GM12878 (cell line): ENCODE measurements around the gene USP15. TPM values are rescaled to one million over a fixed set of nuclear protein-coding genes. Genes with fewer than 3 reads are reported as not detected.

ENCODE experiments used
- ATAC-seq: fragments of 200-7000 bp; cut with Tn5 transposase; 3 replicates; pipeline ENCODE4 v1.9.1; 2020; ENCODE audit warnings: mild to moderate bottlenecking, moderate library complexity
- BruUV-seq: library from RNA; stranded (reverse); fragments of 400-500 nt; replicated peaks from 2 replicates; lab custom pipeline; 2021; lab: Mats Ljungman, UMichigan
- CTCF ChIA-PET: fragments of 300-600 bp; sonication (Branson Sonifier 250); formaldehyde crosslinking; extraction: SDS; loops from one replicate; lab custom pipeline; 2021; ENCODE audit warnings: inconsistent platforms; lab: Yijun Ruan, JAX
- POLR2A ChIA-PET: fragments of 350-600 bp; formaldehyde crosslinking; extraction: SDS; loops from one replicate; lab custom pipeline; 2021; ENCODE audit warnings: inconsistent platforms; lab: Charles Lee
- RAD21 ChIA-PET: fragments of 300-600 bp; sonication (Branson Sonifier 250); formaldehyde crosslinking; loops from one replicate; lab custom pipeline; 2023; ENCODE audit warnings: antibody characterized with exemption; ENCODE audit not compliant: unreplicated experiment; lab: Charles Lee
- SMC1A ChIA-PET: fragments of 300-600 bp; sonication (Branson Sonifier 250); formaldehyde crosslinking; loops from one replicate; lab custom pipeline; 2023; ENCODE audit not compliant: unreplicated experiment, uncharacterized antibody; lab: Charles Lee
- DNase-seq: peaks from one replicate; pipeline ENCODE4 v3.0.0-alpha.2; 2011; ENCODE audit warnings: low read depth, low spot score
- FAIRE-seq: peaks from 3 replicates; lab custom pipeline; 2011; peaks lifted over from hg19 to GRCh38; lab: Jason Lieb, UNC
- H2AFZ ChIP-seq: 2 replicates; pipeline ENCODE4 v1.6.0; 2011; ENCODE audit warnings: low read depth, low read length, control low read depth; ENCODE audit not compliant: control insufficient read depth
- H3K27ac ChIP-seq: 2 replicates; pipeline ENCODE4 v1.5.1; 2011; ENCODE audit warnings: control low read depth; ENCODE audit not compliant: control insufficient read depth, insufficient read depth
- H3K27me3 ChIP-seq, 2 experiments: replicated peaks in 1 of 2; 2 replicates each; pipeline versions ENCODE4 v1.6.0 to v1.6.1; 2011; ENCODE audit warnings: low read length in 1 of 2; ENCODE audit not compliant: control insufficient read depth in 2 of 2, insufficient read depth in 2 of 2
- H3K36me3 ChIP-seq, 2 experiments: 2 replicates each; pipeline ENCODE4 v1.5.1; 2011; ENCODE audit warnings: low read length in 1 of 2; ENCODE audit not compliant: control insufficient read depth in 2 of 2, insufficient read depth in 2 of 2
- H3K4me1 ChIP-seq: 2 replicates; pipeline ENCODE4 v1.6.1; 2011; ENCODE audit warnings: mild to moderate bottlenecking, low read length, moderate library complexity, mixed read lengths; ENCODE audit not compliant: control insufficient read depth, insufficient read depth
- H3K4me2 ChIP-seq: 2 replicates; pipeline ENCODE4 v1.6.0; 2011; ENCODE audit warnings: control low read depth; ENCODE audit not compliant: control insufficient read depth, insufficient read depth
- H3K4me3 ChIP-seq: fragments of 200-600 bp; sonication (generic); 2 replicates; pipeline ENCODE4 v1.5.1; 2016
- H3K79me2 ChIP-seq: 2 replicates; pipeline ENCODE4 v1.6.0; 2011; ENCODE audit warnings: low read length; ENCODE audit not compliant: control insufficient read depth, insufficient read depth
- H3K9ac ChIP-seq: 2 replicates; pipeline ENCODE4 v1.8.0; 2011; ENCODE audit warnings: low read length, control low read depth, mixed read lengths; ENCODE audit not compliant: control insufficient read depth, insufficient read depth
- H3K9me3 ChIP-seq: replicated peaks from 3 replicates; pipeline ENCODE4 v1.5.1; 2011; ENCODE audit warnings: mild to moderate bottlenecking, low read length; ENCODE audit not compliant: control insufficient read depth, insufficient read depth
- H4K20me1 ChIP-seq: 2 replicates; pipeline ENCODE4 v1.6.0; 2011; ENCODE audit not compliant: control insufficient read depth, insufficient read depth
- BHLHE40 ChIP-seq, 2 experiments: fragments of 450-650 bp in 1 of 2; IDR thresholded peaks; 2 replicates each; pipeline ENCODE4 v1.6.1; 2011 to 2017; ENCODE audit warnings: low read depth in 2 of 2, borderline replicate concordance in 1 of 2, improper control_type of control experiment in 1 of 2, low read length in 1 of 2, mild to moderate bottlenecking in 1 of 2
- BMI1 ChIP-seq: fragments of 450-650 bp; IDR thresholded peaks from 2 replicates; pipeline ENCODE4 v1.6.1; 2016; ENCODE audit warnings: mild to moderate bottlenecking, moderate library complexity, borderline replicate concordance
- CHD2 ChIP-seq: IDR thresholded peaks from 2 replicates; pipeline ENCODE4 v1.6.1; 2011; ENCODE audit warnings: low read depth, low read length, improper control_type of control experiment, borderline replicate concordance
- EZH2 ChIP-seq: IDR thresholded peaks from 2 replicates; pipeline ENCODE4 v1.6.1; 2012; ENCODE audit warnings: low read depth, mild to moderate bottlenecking, control low read depth, inconsistent platforms, low read length, borderline replicate concordance; ENCODE audit not compliant: control insufficient read depth
- FOS ChIP-seq: IDR thresholded peaks from 3 replicates; pipeline ENCODE4 v1.6.1; 2011; ENCODE audit warnings: borderline replicate concordance; ENCODE audit not compliant: insufficient read length; ENCODE audit errors: extremely low read depth
- IKZF2 ChIP-seq, 2 experiments: fragments of 450-650 bp; IDR thresholded peaks; 2 replicates each; pipeline ENCODE4 v1.6.1; 2017; ENCODE audit warnings: mild to moderate bottlenecking in 2 of 2, moderate library complexity in 2 of 2
- MEF2B ChIP-seq: fragments of 450-650 bp; IDR thresholded peaks from 2 replicates; pipeline ENCODE4 v1.6.1; 2018; ENCODE audit warnings: mild to moderate bottlenecking, moderate library complexity; ENCODE audit not compliant: partially characterized antibody, poor library complexity, severe bottlenecking
- MTA3 ChIP-seq: IDR thresholded peaks from 2 replicates; pipeline ENCODE4 v1.6.1; 2012; ENCODE audit warnings: low read length, inconsistent platforms, borderline replicate concordance
- NFYB ChIP-seq: IDR thresholded peaks from 2 replicates; pipeline ENCODE4 v1.6.1; 2011; ENCODE audit warnings: low read depth, mild to moderate bottlenecking, low read length, improper control_type of control experiment, moderate library complexity; ENCODE audit not compliant: insufficient read depth
- POLR2AphosphoS5 ChIP-seq: IDR thresholded peaks from 2 replicates; pipeline ENCODE4 v1.6.1; 2011; ENCODE audit warnings: mild to moderate bottlenecking, low read length, inconsistent platforms
- SUZ12 ChIP-seq: fragments of 200-600 bp; sonication (generic); IDR thresholded peaks from one replicate; pipeline ENCODE4 v1.6.1; 2018; ENCODE audit warnings: antibody characterized with exemption, mild to moderate bottlenecking; ENCODE audit not compliant: unreplicated experiment
- YBX1 ChIP-seq: fragments of 450-650 bp; IDR thresholded peaks from 2 replicates; pipeline ENCODE4 v1.6.1; 2016; ENCODE audit warnings: antibody characterized with exemption
- ZNF217 ChIP-seq: fragments of 450-650 bp; IDR thresholded peaks from 2 replicates; pipeline ENCODE4 v1.6.1; 2017; ENCODE audit warnings: antibody characterized with exemption, mild to moderate bottlenecking
- ZNF24 ChIP-seq: fragments of 450-650 bp; IDR thresholded peaks from 2 replicates; pipeline ENCODE4 v1.6.1; 2017; ENCODE audit warnings: antibody characterized with exemption, mild to moderate bottlenecking
- WGBS: methylation state at CpG from one replicate; pipeline ENCODE4 v1.1.6; 2016; ENCODE audit warnings: low lambda C conversion rate; ENCODE audit not compliant: insufficient replicate concordance, insufficient coverage; ENCODE audit errors: missing lambda C conversion rate; 5-methylcytosine and 5-hydroxymethylcytosine counted together
- in situ Hi-C: fragments of 300-500 bp; cut with MboI; formaldehyde crosslinking; loops from 9 replicates; pipeline ENCODE4 v1.14.3; 2018; ENCODE audit warnings: mixed read lengths
- intact Hi-C: fragments of 100-400 bp; cut with micrococcal nuclease; formaldehyde crosslinking; loops from one replicate; pipeline ENCODE4 v1.14.2; 2022; ENCODE audit not compliant: unreplicated experiment
- polyA plus RNA-seq, 11 experiments: library from polyadenylated mRNA; depleted of rRNA in 4 of 11; unstranded in 6 of 11; stranded (reverse) in 5 of 11; fragments of >200 nt; fragmentation: Nextera tagmentation in 4 of 11; fragmentation: Illumina TruSeq in 1 of 11; extraction: Ambion mirVana in 4 of 11; extraction: Trizol in 1 of 11; gene quantifications; 1 replicate in 1 of 11; 2 replicates in 10 of 11; pipeline versions ENCODE4 v1.2.1 to v1.2.3, GENCODE V29; 2011 to 2016; ENCODE audit warnings: inconsistent platforms in 2 of 11, missing spikeins in 2 of 11, low read depth in 1 of 11
- total RNA-seq, 4 experiments: library from RNA; depleted of rRNA in 3 of 4; stranded (reverse); fragments of >200 nt in 3 of 4; fragmentation: Illumina TruSeq in 1 of 4; extraction: Trizol in 1 of 4; gene quantifications; 2 replicates each; pipeline versions ENCODE4 v1.2.1 to v1.2.3, GENCODE V29; 2013 to 2021
- TF ChIP-seq, protein P1 (sequence below): fragments of 450-650 bp; IDR thresholded peaks from 2 replicates; pipeline ENCODE4 v1.6.1; 2017; ENCODE audit warnings: mild to moderate bottlenecking, moderate library complexity
- TF ChIP-seq, protein P2 (sequence below): fragments of 450-650 bp; IDR thresholded peaks from 2 replicates; pipeline ENCODE4 v1.6.1; 2017; ENCODE audit warnings: mild to moderate bottlenecking, low read depth, inconsistent platforms; ENCODE audit not compliant: poor library complexity, severe bottlenecking
- TF ChIP-seq, protein P3 (sequence below): fragments of 450-650 bp; IDR thresholded peaks from 2 replicates; pipeline ENCODE4 v1.6.1; 2016; ENCODE audit warnings: mild to moderate bottlenecking

The USP15 gene
- total and polyA plus RNA-seq, 10 of the 15 experiments (the other 5 are each of a cell fraction or from before 2014, with no cell fraction given) = 57.6 to 101 (median 90.2) TPM

DNA sequence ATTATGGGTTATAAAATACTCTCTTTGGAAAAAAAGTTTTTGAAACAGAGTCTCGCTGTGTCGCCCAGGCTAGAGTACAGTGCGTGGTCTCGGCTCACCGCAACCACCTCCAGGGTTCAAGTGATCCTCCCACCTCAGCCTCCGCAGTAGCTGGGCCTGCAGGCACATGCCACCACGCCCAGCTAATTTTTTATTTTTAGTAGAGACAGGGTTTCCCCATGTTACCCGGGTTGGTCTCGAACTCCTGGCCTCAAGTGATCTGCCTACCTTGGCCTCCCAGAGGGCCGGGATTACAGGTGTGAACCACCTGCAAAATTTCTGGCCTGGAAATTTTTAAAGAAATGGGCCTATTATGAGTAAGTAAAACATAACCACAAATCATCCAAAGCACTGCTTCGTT, 3.8 kb downstream of the USP15 start:
- Histone ChIP-seq H3K4me1 (peaks cover 22% of the 10 kb centered on the region), H3K27me3 (no peaks in the 10 kb centered on the region), H3K4me2 (peak overlapping the region; percentile 76), H4K20me1 (no peaks in the 10 kb centered on the region), H3K36me3 (no peaks in the 10 kb centered on the region), H2AFZ (no peak overlapping the region), H3K9ac (peak overlapping the region; percentile 37; the same call in 1 of the 2 replicates), H3K4me3 (peak overlapping the region; percentile 99), H3K9me3 (no peaks in the 10 kb centered on the region), H3K27ac (peak overlapping the region; percentile 87), H3K79me2 (peaks cover 97% of the 10 kb centered on the region)
- no TSS peak for BruUV-seq
- intact Hi-C loops = loop anchor here (5.0 to 10.0 kb wide), 3 partner anchors 38 to 541 kb away; no protein-coding TSS in a partner anchor
- CTCF ChIA-PET = no interaction called here
- no peak for DNase-seq
- in situ Hi-C loops = no loop called here
- ATAC-seq = no peak
- RAD21 ChIA-PET = no interaction called here
- WGBS = 6% methylated on average over 11 of the region's 11 CpGs
- FAIRE-seq = no peak
- POLR2A ChIA-PET = interaction anchor here (0.8 kb wide), 2 partner anchors 13 to 50 kb away, joined by 3 read pairs; no protein-coding TSS in a partner anchor
- SMC1A ChIA-PET = no interaction called here
- TF ChIP-seq MTA3 (no peak), IKZF2 (IDR thresholded peaks at IDR 0.05) (no peak; a peak in 1 of 4 replicates), ZNF24 (no peak), BHLHE40 (IDR thresholded peaks at IDR 0.05; ENCODE audit: borderline replicate concordance in 1 of 2, low read depth in 2 of 2, low read length in 1 of 2) (peak in 1 of 2 experiments; percentile 59; a peak in 1 of 4 replicates), CHD2 (no peak), EZH2 (no peak), ZNF217 (peak; percentile 65; the same call in 1 of the 2 replicates), BMI1 (no peak), FOS (no peak), POLR2AphosphoS5 (0 out of 2 replicates have a peak, but pooled peaks have one; percentile 24), SUZ12 (no peak), MEF2B (no peak), NFYB (no peak), YBX1 (no peak)
- TF ChIP-seq, protein P1, sequence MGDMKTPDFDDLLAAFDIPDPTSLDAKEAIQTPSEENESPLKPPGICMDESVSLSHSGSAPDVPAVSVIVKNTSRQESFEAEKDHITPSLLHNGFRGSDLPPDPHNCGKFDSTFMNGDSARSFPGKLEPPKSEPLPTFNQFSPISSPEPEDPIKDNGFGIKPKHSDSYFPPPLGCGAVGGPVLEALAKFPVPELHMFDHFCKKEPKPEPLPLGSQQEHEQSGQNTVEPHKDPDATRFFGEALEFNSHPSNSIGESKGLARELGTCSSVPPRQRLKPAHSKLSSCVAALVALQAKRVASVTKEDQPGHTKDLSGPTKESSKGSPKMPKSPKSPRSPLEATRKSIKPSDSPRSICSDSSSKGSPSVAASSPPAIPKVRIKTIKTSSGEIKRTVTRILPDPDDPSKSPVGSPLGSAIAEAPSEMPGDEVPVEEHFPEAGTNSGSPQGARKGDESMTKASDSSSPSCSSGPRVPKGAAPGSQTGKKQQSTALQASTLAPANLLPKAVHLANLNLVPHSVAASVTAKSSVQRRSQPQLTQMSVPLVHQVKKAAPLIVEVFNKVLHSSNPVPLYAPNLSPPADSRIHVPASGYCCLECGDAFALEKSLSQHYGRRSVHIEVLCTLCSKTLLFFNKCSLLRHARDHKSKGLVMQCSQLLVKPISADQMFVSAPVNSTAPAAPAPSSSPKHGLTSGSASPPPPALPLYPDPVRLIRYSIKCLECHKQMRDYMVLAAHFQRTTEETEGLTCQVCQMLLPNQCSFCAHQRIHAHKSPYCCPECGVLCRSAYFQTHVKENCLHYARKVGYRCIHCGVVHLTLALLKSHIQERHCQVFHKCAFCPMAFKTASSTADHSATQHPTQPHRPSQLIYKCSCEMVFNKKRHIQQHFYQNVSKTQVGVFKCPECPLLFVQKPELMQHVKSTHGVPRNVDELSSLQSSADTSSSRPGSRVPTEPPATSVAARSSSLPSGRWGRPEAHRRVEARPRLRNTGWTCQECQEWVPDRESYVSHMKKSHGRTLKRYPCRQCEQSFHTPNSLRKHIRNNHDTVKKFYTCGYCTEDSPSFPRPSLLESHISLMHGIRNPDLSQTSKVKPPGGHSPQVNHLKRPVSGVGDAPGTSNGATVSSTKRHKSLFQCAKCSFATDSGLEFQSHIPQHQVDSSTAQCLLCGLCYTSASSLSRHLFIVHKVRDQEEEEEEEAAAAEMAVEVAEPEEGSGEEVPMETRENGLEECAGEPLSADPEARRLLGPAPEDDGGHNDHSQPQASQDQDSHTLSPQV = no peak
- TF ChIP-seq, protein P2, sequence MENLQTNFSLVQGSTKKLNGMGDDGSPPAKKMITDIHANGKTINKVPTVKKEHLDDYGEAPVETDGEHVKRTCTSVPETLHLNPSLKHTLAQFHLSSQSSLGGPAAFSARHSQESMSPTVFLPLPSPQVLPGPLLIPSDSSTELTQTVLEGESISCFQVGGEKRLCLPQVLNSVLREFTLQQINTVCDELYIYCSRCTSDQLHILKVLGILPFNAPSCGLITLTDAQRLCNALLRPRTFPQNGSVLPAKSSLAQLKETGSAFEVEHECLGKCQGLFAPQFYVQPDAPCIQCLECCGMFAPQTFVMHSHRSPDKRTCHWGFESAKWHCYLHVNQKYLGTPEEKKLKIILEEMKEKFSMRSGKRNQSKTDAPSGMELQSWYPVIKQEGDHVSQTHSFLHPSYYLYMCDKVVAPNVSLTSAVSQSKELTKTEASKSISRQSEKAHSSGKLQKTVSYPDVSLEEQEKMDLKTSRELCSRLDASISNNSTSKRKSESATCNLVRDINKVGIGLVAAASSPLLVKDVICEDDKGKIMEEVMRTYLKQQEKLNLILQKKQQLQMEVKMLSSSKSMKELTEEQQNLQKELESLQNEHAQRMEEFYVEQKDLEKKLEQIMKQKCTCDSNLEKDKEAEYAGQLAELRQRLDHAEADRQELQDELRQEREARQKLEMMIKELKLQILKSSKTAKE = no peak
- TF ChIP-seq, protein P3, sequence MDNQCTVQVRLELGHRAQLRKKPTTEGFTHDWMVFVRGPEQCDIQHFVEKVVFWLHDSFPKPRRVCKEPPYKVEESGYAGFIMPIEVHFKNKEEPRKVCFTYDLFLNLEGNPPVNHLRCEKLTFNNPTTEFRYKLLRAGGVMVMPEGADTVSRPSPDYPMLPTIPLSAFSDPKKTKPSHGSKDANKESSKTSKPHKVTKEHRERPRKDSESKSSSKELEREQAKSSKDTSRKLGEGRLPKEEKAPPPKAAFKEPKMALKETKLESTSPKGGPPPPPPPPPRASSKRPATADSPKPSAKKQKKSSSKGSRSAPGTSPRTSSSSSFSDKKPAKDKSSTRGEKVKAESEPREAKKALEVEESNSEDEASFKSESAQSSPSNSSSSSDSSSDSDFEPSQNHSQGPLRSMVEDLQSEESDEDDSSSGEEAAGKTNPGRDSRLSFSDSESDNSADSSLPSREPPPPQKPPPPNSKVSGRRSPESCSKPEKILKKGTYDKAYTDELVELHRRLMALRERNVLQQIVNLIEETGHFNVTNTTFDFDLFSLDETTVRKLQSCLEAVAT = peak; percentile 32; the same call in 1 of the 2 replicates
